HG03064 (cell line): ENCODE measurements around the gene ATP6V0D1.
A peak's percentile ranks its signal among the peaks of the same experiment; 100 is the strongest.
"Not testable (repeated sequence)": the region's sequence is repeated elsewhere in the genome, so short reads cannot be mapped to it uniquely, and the experiment has no call there.

Experiments used
- ATAC-seq: cut with Tn5 transposase; IDR thresholded peaks from one replicate; pipeline ENCODE4 v1.9.1; 2021; ENCODE audit warnings: low read depth; ENCODE audit not compliant: unreplicated experiment

ATP6V0D1 gene

DNA sequence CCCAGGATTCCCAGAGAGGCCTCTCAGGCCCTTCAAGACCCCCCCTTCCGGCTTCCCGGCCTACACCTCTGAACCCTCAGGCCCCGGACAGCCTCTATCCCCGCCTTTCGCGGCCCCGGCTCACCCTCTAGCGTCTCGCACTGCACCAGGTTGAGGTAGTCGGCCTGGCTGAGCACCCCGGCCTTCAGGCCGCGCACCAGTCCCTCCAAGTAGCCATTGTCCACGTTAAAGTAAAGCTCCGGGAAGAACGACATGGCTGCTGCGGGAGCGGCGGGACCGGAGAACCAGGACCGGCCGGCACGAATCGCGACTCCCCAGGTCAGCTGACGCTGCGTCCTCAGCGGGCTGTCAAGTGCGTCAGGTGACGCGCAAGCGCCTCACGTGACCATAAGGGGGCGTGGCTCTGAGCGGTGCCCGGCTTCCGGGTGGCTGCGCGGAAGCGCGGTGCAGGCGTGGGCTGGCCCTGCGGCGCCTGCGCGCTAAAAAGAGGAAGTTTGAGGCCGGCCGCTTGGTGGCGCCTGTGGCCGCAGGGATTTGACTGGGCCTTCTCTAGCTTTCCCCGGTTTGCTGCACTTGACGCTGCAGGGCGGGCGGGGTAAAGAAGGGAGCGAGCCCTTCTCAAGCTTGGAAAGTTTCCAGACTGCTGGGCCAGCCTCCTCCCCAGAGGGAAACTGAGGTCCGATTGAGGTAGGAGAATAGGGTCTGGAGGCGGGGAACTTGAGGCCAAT is at the start of gene ATP6V0D1:
Gene ATP6V0D1, minus strand, starts transcription at position 325 of the 728 bp plus-strand sequence. Its CDS starts 71 bp downstream, at position 254.
- ATAC-seq = peak; percentile 70

- no peak for ATAC-seq
Measured at GRCh38 chr16:67530013-67530939, 49.3 kb upstream of the ATP6V0D1 start.

DNA sequence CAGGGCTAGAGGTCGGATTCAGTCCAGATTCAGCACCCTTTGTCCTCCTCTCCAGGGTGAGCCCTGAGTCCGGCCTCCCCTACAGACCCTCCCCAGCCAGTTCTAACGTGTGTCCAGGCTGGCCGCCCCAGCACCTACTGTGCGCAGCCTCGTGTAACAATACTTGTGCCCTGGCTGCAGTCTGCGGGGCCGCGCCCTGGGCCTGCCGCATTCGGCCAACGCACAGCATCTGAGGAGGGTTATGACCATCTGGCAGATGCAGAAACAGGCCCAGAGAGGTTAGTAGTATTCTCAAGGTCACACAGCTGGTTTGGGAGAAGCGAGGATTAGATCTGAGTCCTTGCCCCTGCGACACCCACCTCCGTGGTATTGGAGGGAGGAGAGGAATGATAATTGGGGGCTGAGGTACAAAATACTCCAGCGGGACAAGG is 48.6 kb upstream of the ATP6V0D1 start:
- no peak for ATAC-seq

GRCh38 chr16:67528870-67529581 is 48.1 kb upstream of the ATP6V0D1 start:
- no peak for ATAC-seq

DNA sequence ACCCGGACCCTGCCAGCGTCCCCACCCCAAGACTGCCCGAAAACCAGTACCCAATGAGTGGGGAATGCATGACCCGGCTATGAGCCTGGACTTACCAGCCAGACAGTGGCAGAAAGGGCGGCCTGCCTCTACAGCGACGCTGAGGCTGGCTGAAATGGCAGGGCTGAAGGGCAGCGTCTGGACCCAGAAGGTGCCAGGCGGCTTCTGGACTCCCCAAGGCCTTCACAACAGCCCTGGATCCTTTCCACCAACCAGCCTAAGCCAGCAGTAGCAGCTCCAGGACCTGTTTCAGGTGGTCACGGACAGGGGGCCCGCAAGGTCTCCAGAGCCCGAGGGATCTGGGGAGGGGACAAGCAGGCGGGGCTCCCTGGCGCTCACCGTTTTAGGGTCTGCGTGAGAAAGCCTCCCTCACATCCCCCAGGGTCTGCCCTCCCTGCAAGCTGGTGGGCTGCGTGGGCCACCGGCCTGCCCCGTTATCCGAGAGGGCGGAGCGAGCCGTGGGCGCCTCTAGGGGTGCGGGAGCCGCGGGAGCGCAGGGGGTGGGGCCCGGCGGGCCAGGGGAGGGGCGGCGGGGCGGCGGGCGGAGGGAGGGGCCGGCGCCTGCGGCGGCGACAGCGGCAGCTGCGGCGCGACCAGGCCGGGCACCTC is 47.4 kb upstream of the ATP6V0D1 start, which contains the start of gene RIPOR1:
Gene RIPOR1, plus strand, starts transcription at position 608 of the 648 bp plus-strand sequence. CDS start 9,618 bp downstream, outside the sequence.
- ATAC-seq = no peak

- no peak for ATAC-seq
Measured at GRCh38 chr16:67526149-67526791, 45.3 kb upstream of the ATP6V0D1 start.

DNA sequence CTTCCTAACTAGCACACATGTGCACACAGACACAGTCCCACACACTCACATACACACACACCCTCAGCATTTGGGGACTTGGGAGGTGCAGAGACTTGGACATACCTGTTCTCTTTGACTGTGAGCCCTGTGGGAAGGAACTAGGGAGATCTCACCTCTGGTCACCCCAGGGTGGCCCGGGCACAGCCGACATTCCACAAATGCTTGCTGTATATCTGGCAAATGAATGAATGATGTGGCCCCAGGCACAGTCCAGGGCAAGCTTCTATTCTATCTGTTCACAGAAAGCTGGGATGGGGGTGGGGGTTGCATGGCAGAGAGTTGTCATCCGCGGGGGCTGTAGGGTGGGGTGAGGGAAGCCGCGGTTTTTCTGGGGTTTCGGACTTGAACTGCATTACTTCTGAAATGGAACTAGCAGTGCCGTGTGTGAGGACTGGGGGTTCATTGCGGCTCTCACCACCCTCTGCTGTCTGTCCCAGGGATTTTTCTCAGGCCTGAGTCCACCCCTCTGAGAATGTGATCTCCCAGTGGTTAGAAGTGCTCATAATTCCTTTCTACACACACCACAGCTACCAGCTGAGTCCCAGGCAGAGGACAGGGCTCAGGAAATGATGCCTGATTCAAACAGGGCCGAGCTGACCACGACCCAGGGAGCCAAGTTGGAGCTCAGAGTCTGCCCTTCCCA is 44.4 kb upstream of the ATP6V0D1 start:
- ATAC-seq = no peak

GRCh38 chr16:67521095-67521804 is 40.3 kb upstream of the ATP6V0D1 start:
- peak; percentile 58 for ATAC-seq

DNA sequence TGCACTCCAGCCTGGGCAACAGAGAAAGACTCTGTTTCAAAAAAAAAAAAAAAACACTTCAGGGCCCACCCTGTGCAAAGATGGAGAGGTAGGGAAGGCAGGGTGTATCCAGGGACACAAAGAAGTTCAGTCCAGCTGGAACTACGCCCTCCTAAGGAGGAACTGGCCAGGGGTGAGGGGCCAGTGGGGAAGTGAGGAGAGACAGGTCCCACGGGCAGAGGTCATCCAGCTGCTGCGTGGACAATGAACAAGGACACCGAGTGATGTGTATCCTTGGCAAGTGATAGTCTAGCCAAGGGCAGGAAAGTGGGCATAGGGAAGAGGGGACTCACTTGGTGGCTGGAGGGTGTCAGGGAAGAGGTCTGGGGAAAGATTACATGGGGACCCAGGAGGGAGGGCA is 38.3 kb upstream of the ATP6V0D1 start:
- ATAC-seq = no peak

- no peak for ATAC-seq
Measured at GRCh38 chr16:67518676-67519075, 37.7 kb upstream of the ATP6V0D1 start.

- peak; percentile 46 for ATAC-seq
Measured at GRCh38 chr16:67517661-67518423, 36.9 kb upstream of the ATP6V0D1 start.

DNA sequence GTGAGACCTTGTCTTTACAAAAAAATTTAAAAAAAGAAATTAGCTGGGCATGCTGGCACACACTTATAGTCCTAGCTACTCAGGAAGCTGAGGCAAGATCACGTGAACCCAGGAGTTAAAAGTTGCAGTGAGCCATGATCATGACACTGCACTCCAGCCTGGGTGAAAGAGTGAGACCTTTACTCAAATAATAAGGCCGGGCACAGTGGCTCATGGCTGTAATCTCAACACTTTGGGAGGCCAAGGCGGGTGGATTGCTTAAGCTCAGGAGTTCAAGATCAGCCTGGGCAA is 36.1 kb upstream of the ATP6V0D1 start:
- ATAC-seq = no peak

DNA sequence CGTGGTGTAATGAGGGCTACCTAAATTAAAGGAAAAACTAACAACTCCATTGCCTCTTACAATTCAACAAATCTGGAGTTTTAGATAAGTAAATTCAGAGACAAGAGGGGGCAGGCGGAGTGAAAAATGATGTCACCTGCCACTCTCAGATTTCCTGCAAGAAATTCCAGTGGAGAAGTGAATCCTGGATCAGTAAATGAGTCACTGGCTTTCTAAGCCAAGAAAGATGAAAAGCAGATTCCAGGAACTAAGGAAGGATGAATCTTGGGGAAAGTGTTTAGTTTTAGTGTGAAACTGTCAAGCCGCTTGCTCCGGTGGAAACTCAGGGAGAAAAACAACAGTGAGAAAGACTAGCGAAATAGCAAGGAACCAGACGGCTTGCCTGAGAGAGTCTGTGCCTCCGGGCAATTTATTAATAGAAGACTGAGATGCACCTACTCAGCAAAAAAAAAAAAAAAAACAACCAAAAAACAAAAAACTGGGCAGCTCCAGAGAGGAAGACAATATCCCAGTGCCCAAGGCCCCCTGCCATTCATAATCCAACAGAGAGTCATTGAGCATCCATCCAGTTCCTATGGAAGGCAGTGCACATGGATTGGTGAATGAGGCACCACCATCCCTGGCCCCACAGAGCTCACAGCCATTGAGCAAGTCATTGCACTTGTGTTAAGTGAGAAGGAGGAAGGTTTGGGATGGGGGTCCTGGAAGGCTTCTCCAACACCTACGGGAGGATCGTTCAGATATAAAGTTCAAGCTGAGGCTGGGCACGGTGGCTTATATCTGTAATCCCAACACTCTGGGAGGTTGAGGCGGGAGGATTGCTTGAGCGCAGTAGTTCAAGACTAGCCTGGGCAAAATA is 35.6 kb upstream of the ATP6V0D1 start:
- no peak for ATAC-seq

- no peak for ATAC-seq
Measured at GRCh38 chr16:67514382-67514828, 33.4 kb upstream of the ATP6V0D1 start.

- not testable (repeated sequence) for ATAC-seq
Measured at GRCh38 chr16:67513892-67514291, 32.9 kb upstream of the ATP6V0D1 start.

- ATAC-seq = no peak
Measured at GRCh38 chr16:67509016-67509415, 28.1 kb upstream of the ATP6V0D1 start.

DNA sequence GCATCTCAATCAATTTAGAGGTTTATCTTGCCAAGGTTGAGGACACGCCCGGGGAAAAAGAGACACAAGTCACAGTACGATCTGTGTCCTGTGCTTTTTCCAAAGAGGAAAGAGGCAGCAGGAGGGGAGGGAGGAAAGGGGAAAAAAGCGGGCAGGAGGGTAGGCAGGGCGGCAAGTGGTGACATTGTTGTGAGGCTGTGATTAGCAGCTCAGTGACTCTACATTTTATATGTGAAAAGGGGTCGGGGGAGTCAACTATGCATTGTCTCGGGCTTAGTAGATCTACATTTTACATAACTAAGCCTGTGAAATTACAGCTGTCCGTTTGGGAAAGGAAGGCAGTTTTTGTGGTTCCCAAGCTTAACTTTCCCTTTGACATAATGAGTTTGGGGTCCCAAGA is 25.5 kb upstream of the ATP6V0D1 start:
- ATAC-seq = no peak
